ENCODE results near the gene MYL2. TPM values are rescaled to one million over a fixed set of nuclear protein-coding genes. Genes with fewer than 3 reads are reported as not detected.

Gene MYL2
- total and polyA plus RNA-seq, 9 of the 15 experiments (the other 6 are each of a cell fraction or from before 2014, with no cell fraction given): not detected

Other genes starting within 250 kb of the MYL2 start
- 0.50 and 1.4 TPM in 2 replicates for gene HVCN1, start 231.5 kb downstream of the MYL2 start, total RNA-seq (2014; rRNA removed)
- 0.61 and 0.91 TPM in 2 replicates for gene HVCN1, start 231.5 kb downstream of the MYL2 start, total RNA-seq (2014; rRNA removed; fragmentation: Illumina TruSeq; extraction: Trizol)
- gene HVCN1, start 231.5 kb downstream of the MYL2 start, total RNA-seq (2015; rRNA removed; fragmentation: Illumina TruSeq; extraction: Trizol): 1.0 and 1.6 TPM in 2 replicates
- 0.87 and 1.4 TPM in 2 replicates for gene HVCN1, start 231.5 kb downstream of the MYL2 start, total RNA-seq (2021)
- 0.25 and 4.6 TPM in 2 replicates for gene HVCN1, start 231.5 kb downstream of the MYL2 start, polyA plus RNA-seq (2011; rRNA removed)
- 1.4 and 1.8 TPM in 2 replicates for gene HVCN1, start 231.5 kb downstream of the MYL2 start, polyA plus RNA-seq (2014; fragmentation: Illumina TruSeq; extraction: Trizol)
- gene HVCN1, start 231.5 kb downstream of the MYL2 start, polyA plus RNA-seq (2014; fragmentation: Nextera tagmentation; extraction: Ambion mirVana): under 1 TPM; 0.21 to 0.24 TPM
- gene HVCN1, start 231.5 kb downstream of the MYL2 start, polyA plus RNA-seq (2014; rRNA removed): 0.74 and 0.90 TPM in 2 replicates
- 153 and 181 TPM in 2 replicates for gene PPP1CC, start 177.7 kb downstream of the MYL2 start, total RNA-seq (2014; rRNA removed)
- 203 and 241 TPM in 2 replicates for gene PPP1CC, start 177.7 kb downstream of the MYL2 start, total RNA-seq (2014; rRNA removed; fragmentation: Illumina TruSeq; extraction: Trizol)
- gene PPP1CC, start 177.7 kb downstream of the MYL2 start, total RNA-seq (2015; rRNA removed; fragmentation: Illumina TruSeq; extraction: Trizol): 182 and 195 TPM in 2 replicates
- 178 and 197 TPM in 2 replicates for gene PPP1CC, start 177.7 kb downstream of the MYL2 start, total RNA-seq (2021)
- 223 and 280 TPM in 2 replicates for gene PPP1CC, start 177.7 kb downstream of the MYL2 start, polyA plus RNA-seq (2011; rRNA removed)
- 247 and 286 TPM in 2 replicates for gene PPP1CC, start 177.7 kb downstream of the MYL2 start, polyA plus RNA-seq (2014; fragmentation: Illumina TruSeq; extraction: Trizol)
- 10 to 100 TPM; 67.4 to 76.3 TPM for gene PPP1CC, start 177.7 kb downstream of the MYL2 start, polyA plus RNA-seq (2014; fragmentation: Nextera tagmentation; extraction: Ambion mirVana)
- 184 and 189 TPM in 2 replicates for gene PPP1CC, start 177.7 kb downstream of the MYL2 start, polyA plus RNA-seq (2014; rRNA removed)
- not detected in 2 replicates for gene CCDC63, start 73.6 kb downstream of the MYL2 start, total RNA-seq (2014; rRNA removed)
- not detected in 2 replicates for gene CCDC63, start 73.6 kb downstream of the MYL2 start, total RNA-seq (2014; rRNA removed; fragmentation: Illumina TruSeq; extraction: Trizol)
- not detected in 2 replicates for gene CCDC63, start 73.6 kb downstream of the MYL2 start, total RNA-seq (2015; rRNA removed; fragmentation: Illumina TruSeq; extraction: Trizol)
- gene CCDC63, start 73.6 kb downstream of the MYL2 start, total RNA-seq (2021): not detected in 2 replicates
- not detected in 2 replicates for gene CCDC63, start 73.6 kb downstream of the MYL2 start, polyA plus RNA-seq (2011; rRNA removed)
- not detected in 2 replicates for gene CCDC63, start 73.6 kb downstream of the MYL2 start, polyA plus RNA-seq (2014; fragmentation: Illumina TruSeq; extraction: Trizol)
- not detected for gene CCDC63, start 73.6 kb downstream of the MYL2 start, polyA plus RNA-seq (2014; fragmentation: Nextera tagmentation; extraction: Ambion mirVana)
- gene CCDC63, start 73.6 kb downstream of the MYL2 start, polyA plus RNA-seq (2014; rRNA removed): not detected in 2 replicates
- not detected in 2 replicates for gene CUX2, start 113.6 kb upstream of the MYL2 start, total RNA-seq (2014; rRNA removed)
- gene CUX2, start 113.6 kb upstream of the MYL2 start, total RNA-seq (2014; rRNA removed; fragmentation: Illumina TruSeq; extraction: Trizol): not detected in 2 replicates
- gene CUX2, start 113.6 kb upstream of the MYL2 start, total RNA-seq (2015; rRNA removed; fragmentation: Illumina TruSeq; extraction: Trizol): not detected in 2 replicates
- gene CUX2, start 113.6 kb upstream of the MYL2 start, total RNA-seq (2021): not detected in 2 replicates
- gene CUX2, start 113.6 kb upstream of the MYL2 start, polyA plus RNA-seq (2011; rRNA removed): not detected in 2 replicates
- gene CUX2, start 113.6 kb upstream of the MYL2 start, polyA plus RNA-seq (2014; fragmentation: Illumina TruSeq; extraction: Trizol): not detected in 2 replicates
- not detected for gene CUX2, start 113.6 kb upstream of the MYL2 start, polyA plus RNA-seq (2014; fragmentation: Nextera tagmentation; extraction: Ambion mirVana)
- not detected in 2 replicates for gene CUX2, start 113.6 kb upstream of the MYL2 start, polyA plus RNA-seq (2014; rRNA removed)